GM21786 (cell line): ENCODE results near the gene PLCL1.
A peak's percentile ranks its signal among the peaks of the same experiment; 100 is the strongest.
"Not testable (repeated sequence)": the region's sequence is repeated elsewhere in the genome, so short reads cannot be mapped to it uniquely, and the experiment has no call there.

Experiments
- ATAC-seq: cut with Tn5 transposase; IDR thresholded peaks from one replicate; pipeline ENCODE4 v1.9.1; 2021; ENCODE audit not compliant: unreplicated experiment

Gene PLCL1

GRCh38 chr2:197992482-197993133 is 188.2 kb downstream of the PLCL1 start:
- peak; percentile 89 for ATAC-seq

- peak; percentile 33 for ATAC-seq
Measured at GRCh38 chr2:197993363-197993762, 189.0 kb downstream of the PLCL1 start.

- no peak for ATAC-seq
Measured at GRCh38 chr2:197993830-197994229, 189.4 kb downstream of the PLCL1 start.

GRCh38 chr2:197994751-197995150 is 190.4 kb downstream of the PLCL1 start:
- no peak for ATAC-seq

- no peak for ATAC-seq
Measured at GRCh38 chr2:197996583-197996982, 192.2 kb downstream of the PLCL1 start.

- no peak for ATAC-seq
Measured at GRCh38 chr2:197997083-197997541, 192.7 kb downstream of the PLCL1 start.

GRCh38 chr2:197998702-197999101 is 194.3 kb downstream of the PLCL1 start:
- ATAC-seq: no peak

- no peak for ATAC-seq
Measured at GRCh38 chr2:198000417-198000816, 196.0 kb downstream of the PLCL1 start.

- no peak for ATAC-seq
Measured at GRCh38 chr2:198004173-198004572, 199.8 kb downstream of the PLCL1 start.

- peak; percentile 82 for ATAC-seq
Measured at GRCh38 chr2:198004921-198005829, 200.8 kb downstream of the PLCL1 start.

GRCh38 chr2:198006733-198007132 is 202.3 kb downstream of the PLCL1 start:
- ATAC-seq: no peak

GRCh38 chr2:198008230-198008629 is 203.8 kb downstream of the PLCL1 start:
- no peak for ATAC-seq

- no peak for ATAC-seq
Measured at GRCh38 chr2:198012025-198012424, 207.6 kb downstream of the PLCL1 start.

GRCh38 chr2:198016243-198016642 is 211.8 kb downstream of the PLCL1 start:
- peak; percentile 58 for ATAC-seq

- no peak for ATAC-seq
Measured at GRCh38 chr2:198017068-198017467, 212.7 kb downstream of the PLCL1 start.

GRCh38 chr2:198028955-198029354 is 224.6 kb downstream of the PLCL1 start:
- ATAC-seq: no peak

- not testable (repeated sequence) for ATAC-seq
Measured at GRCh38 chr2:198029576-198029975, 225.2 kb downstream of the PLCL1 start.

GRCh38 chr2:198033626-198034025 is 229.2 kb downstream of the PLCL1 start:
- ATAC-seq: no peak

GRCh38 chr2:198036029-198036879 is 231.9 kb downstream of the PLCL1 start:
- peak; percentile 67 for ATAC-seq

GRCh38 chr2:198040835-198041234 is 236.4 kb downstream of the PLCL1 start:
- no peak for ATAC-seq

- peak; percentile 78 for ATAC-seq
Measured at GRCh38 chr2:198042189-198042588, 237.8 kb downstream of the PLCL1 start.
